Measurements from ENCODE around the gene DRC1. TPM values are rescaled to one million over a fixed set of nuclear protein-coding genes. Genes with fewer than 3 reads are reported as not detected.
"Not testable (repeated sequence)": the region's sequence is repeated elsewhere in the genome, so short reads cannot be mapped to it uniquely, and the experiment has no call there.

DRC1 gene
- total and polyA plus RNA-seq, 8 donors, result 0.92 to 7.9 (median 4.5) TPM; not detected in 1

- no peaks in the 10 kb centered on the region for H3K4me1 ChIP-seq
- H3K9me3 ChIP-seq, result no peaks in the 10 kb centered on the region
- H3K4me3 ChIP-seq, result no peak overlapping the region
- H3K36me3 ChIP-seq, result peaks cover 0 to 43% of the 10 kb centered on the region in 2 donors
- TF ChIP-seq CTCF (IDR thresholded peaks at IDR 0.05), result no peak
- no peaks in the 10 kb centered on the region for H3K27me3 ChIP-seq
- intact Hi-C loops (cut with DNase I), result no loop called here
- H3K27ac ChIP-seq, result no peak overlapping the region
- ATAC-seq (no peak), DNase-seq (no peak)
Measured at GRCh38 chr2:26366957-26367356, 34.8 kb upstream of the DRC1 start.

GRCh38 chr2:26369664-26370063, 32.1 kb upstream of the DRC1 start:
- H3K4me3 ChIP-seq; H3K9me3 ChIP-seq; ATAC-seq; DNase-seq; H3K27me3 ChIP-seq; H3K27ac ChIP-seq; intact Hi-C loops (cut with DNase I); H3K4me1 ChIP-seq: not testable (repeated sequence)
- peaks cover 0 to 66% of the 10 kb centered on the region in 2 donors for H3K36me3 ChIP-seq

GRCh38 chr2:26370909-26371308, 30.8 kb upstream of the DRC1 start:
- H3K4me1 ChIP-seq; H3K9me3 ChIP-seq; DNase-seq; H3K27ac ChIP-seq; intact Hi-C loops (cut with DNase I); ATAC-seq; H3K27me3 ChIP-seq; H3K4me3 ChIP-seq: not testable (repeated sequence)
- peaks cover 0 to 74% of the 10 kb centered on the region in 2 donors for H3K36me3 ChIP-seq

GRCh38 chr2:26376799-26377198, 24.9 kb upstream of the DRC1 start:
- peaks cover 0 to 67% of the 10 kb centered on the region in 2 donors for H3K36me3 ChIP-seq
- intact Hi-C loops (cut with DNase I), result no loop called here
- H3K27ac ChIP-seq, result no peak overlapping the region
- H3K9me3 ChIP-seq, result no peaks in the 10 kb centered on the region
- H3K4me1 ChIP-seq, result no peaks in the 10 kb centered on the region
- DNase-seq (no peak), ATAC-seq (no peak)
- TF ChIP-seq CTCF (IDR thresholded peaks at IDR 0.05), result no peak
- no peak overlapping the region for H3K4me3 ChIP-seq
- no peaks in the 10 kb centered on the region for H3K27me3 ChIP-seq

- no peaks in the 10 kb centered on the region for H3K9me3 ChIP-seq
- intact Hi-C loops (cut with DNase I), result no loop called here
- DNase-seq (no peak), ATAC-seq (no peak)
- no peaks in the 10 kb centered on the region for H3K4me1 ChIP-seq
- no peak for TF ChIP-seq CTCF (IDR thresholded peaks at IDR 0.05)
- peaks cover 0 to 42% of the 10 kb centered on the region in 2 donors for H3K36me3 ChIP-seq
- no peak overlapping the region for H3K4me3 ChIP-seq
- no peak overlapping the region for H3K27ac ChIP-seq
- H3K27me3 ChIP-seq, result no peaks in the 10 kb centered on the region
Measured at GRCh38 chr2:26380281-26380680, 21.4 kb upstream of the DRC1 start.

- ATAC-seq (no peak), DNase-seq (no peak)
- Histone ChIP-seq H3K4me1 (no peaks in the 10 kb centered on the region), H3K27ac (no peak overlapping the region), H3K4me3 (no peak overlapping the region), H3K36me3 (peaks cover 0 to 50% of the 10 kb centered on the region in 2 donors), H3K9me3 (no peaks in the 10 kb centered on the region), H3K27me3 (no peaks in the 10 kb centered on the region)
- no peak for TF ChIP-seq CTCF (IDR thresholded peaks at IDR 0.05)
- intact Hi-C loops (cut with DNase I), result no loop called here
Measured at GRCh38 chr2:26382564-26382963, 19.2 kb upstream of the DRC1 start.

All from left lung (tissue), 10 donors.